SK-N-MC (cell line): ENCODE measurements around the gene RABGEF1.
A peak's percentile ranks its signal among the peaks of the same experiment; 100 is the strongest.
"Not testable (repeated sequence)": the region's sequence is repeated elsewhere in the genome, so short reads cannot be mapped to it uniquely, and the experiment has no call there.

ENCODE experiments used
- DNase-seq: peaks from one replicate; pipeline ENCODE4 v3.0.0-alpha.2; 2011; ENCODE audit warnings: low read depth, low spot score
- H3K27ac ChIP-seq: fragments of 200-600 bp; sonication (generic); 2 replicates; pipeline ENCODE4 v1.5.1; 2016; ENCODE audit warnings: mixed run types
- H3K36me3 ChIP-seq: fragments of 200-600 bp; sonication (generic); 2 replicates; pipeline ENCODE4 v1.6.1; 2017; ENCODE audit warnings: antibody characterized with exemption, low read length, mixed read lengths; ENCODE audit not compliant: insufficient read depth
- H3K4me3 ChIP-seq: fragments of 200-600 bp; sonication (generic); 2 replicates; pipeline ENCODE4 v1.5.1; 2016
- H3K9ac ChIP-seq: fragments of 200-600 bp; sonication (generic); 2 replicates; pipeline ENCODE4 v1.8.0; 2017; ENCODE audit warnings: mixed run types, mixed read lengths; ENCODE audit not compliant: insufficient read length
- H3K9me3 ChIP-seq: fragments of 200-600 bp; sonication (generic); 2 replicates; pipeline ENCODE4 v1.6.1; 2017; ENCODE audit warnings: low read depth, mild to moderate bottlenecking, antibody characterized with exemption, low read length, moderate library complexity, mixed read lengths
- EZH2 ChIP-seq: fragments of 200-600 bp; sonication (generic); IDR thresholded peaks from one replicate; pipeline ENCODE4 v1.6.1; 2017; ENCODE audit warnings: antibody characterized with exemption
- FOXP2 ChIP-seq: optimal IDR thresholded peaks from 2 replicates; pipeline ENCODE3; 2011; ENCODE audit warnings: mild to moderate bottlenecking, moderate library complexity; ENCODE audit not compliant: insufficient read depth; ENCODE audit errors: extremely low read length, control extremely low read depth
- POLR2AphosphoS5 ChIP-seq: IDR thresholded peaks from 2 replicates; pipeline ENCODE4 v1.6.1; 2012; ENCODE audit warnings: mild to moderate bottlenecking, low read depth, low read length, borderline replicate concordance

The RABGEF1 gene

GRCh38 chr7:66731986-66732385, 8.5 kb upstream of the RABGEF1 start:
- DNase-seq = no peak
- no peak overlapping the region for H3K4me3 ChIP-seq
- H3K9ac ChIP-seq = no peak overlapping the region
- TF ChIP-seq FOXP2 (no peak), EZH2 (no peak), POLR2AphosphoS5 (no peak)
- H3K36me3 ChIP-seq = peaks cover 9% of the 10 kb centered on the region; the same call in 1 of the 2 replicates
- H3K27ac ChIP-seq = no peak overlapping the region
- H3K9me3 ChIP-seq = no peaks in the 10 kb centered on the region

- no peak for TF ChIP-seq POLR2AphosphoS5
- no peak for TF ChIP-seq EZH2
- no peak for TF ChIP-seq FOXP2
- H3K4me3 ChIP-seq = no peak overlapping the region
- H3K9me3 ChIP-seq = no peaks in the 10 kb centered on the region
- no peak overlapping the region for H3K27ac ChIP-seq
- no peak overlapping the region for H3K9ac ChIP-seq
- no peak for DNase-seq
- peaks cover 9% of the 10 kb centered on the region; the same call in 1 of the 2 replicates for H3K36me3 ChIP-seq
Measured at GRCh38 chr7:66732439-66732838, 8.1 kb upstream of the RABGEF1 start.

GRCh38 chr7:66734006-66734405, 6.5 kb upstream of the RABGEF1 start:
- Histone ChIP-seq H3K27ac (no peak overlapping the region), H3K9me3 (no peaks in the 10 kb centered on the region), H3K9ac (no peak overlapping the region), H3K4me3 (no peak overlapping the region), H3K36me3 (peaks cover 9% of the 10 kb centered on the region; the same call in 1 of the 2 replicates)
- DNase-seq = no peak
- no peak for TF ChIP-seq EZH2
- no peak for TF ChIP-seq POLR2AphosphoS5
- no peak for TF ChIP-seq FOXP2

- Histone ChIP-seq H3K9me3 (no peaks in the 10 kb centered on the region), H3K27ac (no peak overlapping the region), H3K4me3 (no peak overlapping the region), H3K36me3 (peaks cover 9% of the 10 kb centered on the region; the same call in 1 of the 2 replicates), H3K9ac (no peak overlapping the region)
- no peak for DNase-seq
- no peak for TF ChIP-seq FOXP2
- TF ChIP-seq POLR2AphosphoS5 = no peak
- TF ChIP-seq EZH2 = no peak
Measured at GRCh38 chr7:66735154-66735553, 5.4 kb upstream of the RABGEF1 start.

GRCh38 chr7:66735850-66736249, 4.7 kb upstream of the RABGEF1 start:
- no peak overlapping the region for H3K27ac ChIP-seq
- no peak for DNase-seq
- H3K36me3 ChIP-seq = peaks cover 9% of the 10 kb centered on the region; the same call in 1 of the 2 replicates
- H3K9me3 ChIP-seq = no peaks in the 10 kb centered on the region
- TF ChIP-seq EZH2 (no peak), POLR2AphosphoS5 (no peak), FOXP2 (no peak)
- H3K9ac ChIP-seq = no peak overlapping the region
- H3K4me3 ChIP-seq = no peak overlapping the region

GRCh38 chr7:66736892-66737291, 3.6 kb upstream of the RABGEF1 start:
- Histone ChIP-seq H3K9ac (no peak overlapping the region), H3K4me3 (no peak overlapping the region), H3K27ac (no peak overlapping the region), H3K36me3 (peaks cover 9% of the 10 kb centered on the region; the same call in 1 of the 2 replicates), H3K9me3 (no peaks in the 10 kb centered on the region)
- no peak for DNase-seq
- TF ChIP-seq EZH2 (no peak), POLR2AphosphoS5 (no peak), FOXP2 (no peak)

GRCh38 chr7:66737667-66738066, 2.9 kb upstream of the RABGEF1 start:
- DNase-seq = no peak
- H3K9ac ChIP-seq = no peak overlapping the region
- peaks cover 9% of the 10 kb centered on the region; the same call in 1 of the 2 replicates for H3K36me3 ChIP-seq
- TF ChIP-seq EZH2 = no peak
- no peak for TF ChIP-seq POLR2AphosphoS5
- TF ChIP-seq FOXP2 = no peak
- no peaks in the 10 kb centered on the region for H3K9me3 ChIP-seq
- no peak overlapping the region for H3K27ac ChIP-seq
- no peak overlapping the region for H3K4me3 ChIP-seq

- H3K9me3 ChIP-seq = no peaks in the 10 kb centered on the region
- peak overlapping the region; percentile 96 for H3K4me3 ChIP-seq
- H3K27ac ChIP-seq = peak overlapping the region; percentile 83; the same call in 1 of the 2 replicates
- peak overlapping the region; percentile 94 for H3K9ac ChIP-seq
- no peak for DNase-seq
- H3K36me3 ChIP-seq = peaks cover 9% of the 10 kb centered on the region; the same call in 1 of the 2 replicates
- TF ChIP-seq FOXP2 (no peak), POLR2AphosphoS5 (no peak), EZH2 (no peak)
Measured at GRCh38 chr7:66739477-66739876, 1.1 kb upstream of the RABGEF1 start.

- no peak for DNase-seq
- TF ChIP-seq EZH2 (no peak), FOXP2 (no peak), POLR2AphosphoS5 (no peak)
- Histone ChIP-seq H3K9me3 (no peaks in the 10 kb centered on the region), H3K9ac (peak overlapping the region; percentile 94), H3K36me3 (peaks cover 9% of the 10 kb centered on the region; the same call in 1 of the 2 replicates), H3K4me3 (peak overlapping the region; percentile 96), H3K27ac (peak overlapping the region; percentile 83)
Measured at GRCh38 chr7:66739953-66740301, 606 bp upstream of the RABGEF1 start.

GRCh38 chr7:66740980-66741709, 612 bp downstream of the RABGEF1 start:
- H3K9me3 ChIP-seq, DNase-seq, H3K36me3 ChIP-seq, H3K27ac ChIP-seq: not testable (repeated sequence)
- peak overlapping the region; percentile 94 for H3K9ac ChIP-seq
- H3K4me3 ChIP-seq = peak overlapping the region; percentile 96
